ENCODE results near the gene CTAGE6.
"Not testable (repeated sequence)": the region's sequence is repeated elsewhere in the genome, so short reads cannot be mapped to it uniquely, and the experiment has no call there.

The CTAGE6 gene

GRCh38 chr7:143715543-143716193 is 41.8 kb downstream of the CTAGE6 start:
- H3K36me3 ChIP-seq (ENCODE audit: low read length); H2AFZ ChIP-seq (ENCODE audit: low read depth, low read length, severe bottlenecking); H3K9me2 ChIP-seq (replicated peaks; ENCODE audit: insufficient read depth, low read length); H3K79me2 ChIP-seq (ENCODE audit: insufficient read depth, low read length); H3K9me3 ChIP-seq (ENCODE audit: insufficient read depth, low read length); H4K20me1 ChIP-seq (ENCODE audit: low read depth, low read length); H3F3A ChIP-seq (ENCODE audit: insufficient read depth); H3K9ac ChIP-seq (ENCODE audit: low read length); H3K27ac ChIP-seq (ENCODE audit: low read depth, low read length); H3K4me3 ChIP-seq (ENCODE audit: insufficient read depth, low read length, poor library complexity, severe bottlenecking); H3K27me3 ChIP-seq (ENCODE audit: low read length); H3K4me2 ChIP-seq (ENCODE audit: low read depth, low read length, poor library complexity, severe bottlenecking): not testable (repeated sequence)

- not testable (repeated sequence) for H3K79me2 ChIP-seq (ENCODE audit: insufficient read depth, low read length); H3K27me3 ChIP-seq (ENCODE audit: low read length); H3K9me2 ChIP-seq (replicated peaks; ENCODE audit: insufficient read depth, low read length); H2AFZ ChIP-seq (ENCODE audit: low read depth, low read length, severe bottlenecking); H3K36me3 ChIP-seq (ENCODE audit: low read length); H4K20me1 ChIP-seq (ENCODE audit: low read depth, low read length); H3K4me2 ChIP-seq (ENCODE audit: low read depth, low read length, poor library complexity, severe bottlenecking); H3F3A ChIP-seq (ENCODE audit: insufficient read depth); H3K9ac ChIP-seq (ENCODE audit: low read length); H3K27ac ChIP-seq (ENCODE audit: low read depth, low read length); H3K4me3 ChIP-seq (ENCODE audit: insufficient read depth, low read length, poor library complexity, severe bottlenecking); H3K9me3 ChIP-seq (ENCODE audit: insufficient read depth, low read length)
These were observed 42.7 kb downstream of the CTAGE6 start for GRCh38 chr7:143714581-143715454.

DNA sequence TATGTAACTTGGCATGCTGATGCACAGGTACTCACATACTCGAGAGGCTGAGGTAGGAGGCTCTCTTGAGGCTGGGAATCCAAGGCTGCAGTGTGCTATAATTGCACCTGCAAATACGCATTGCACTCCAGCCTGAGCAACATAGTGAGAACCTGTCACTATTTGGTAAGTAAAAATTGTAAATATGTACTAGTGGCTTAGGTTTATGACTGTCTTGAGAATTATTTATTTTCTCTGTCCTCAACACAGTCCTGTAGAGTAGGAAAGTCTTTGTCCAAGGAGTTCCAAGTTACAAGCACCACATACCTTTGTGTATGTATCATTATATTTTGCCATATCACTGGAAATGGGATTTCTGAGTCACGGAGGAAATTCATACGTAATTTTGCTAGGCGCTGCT is 45.1 kb downstream of the CTAGE6 start:
- H3F3A ChIP-seq (ENCODE audit: insufficient read depth); H3K9me3 ChIP-seq (ENCODE audit: insufficient read depth, low read length); H2AFZ ChIP-seq (ENCODE audit: low read depth, low read length, severe bottlenecking); H3K27me3 ChIP-seq (ENCODE audit: low read length); H3K9me2 ChIP-seq (replicated peaks; ENCODE audit: insufficient read depth, low read length); H3K9ac ChIP-seq (ENCODE audit: low read length); H3K79me2 ChIP-seq (ENCODE audit: insufficient read depth, low read length); H3K4me2 ChIP-seq (ENCODE audit: low read depth, low read length, poor library complexity, severe bottlenecking); H3K36me3 ChIP-seq (ENCODE audit: low read length); H3K4me3 ChIP-seq (ENCODE audit: insufficient read depth, low read length, poor library complexity, severe bottlenecking); H3K27ac ChIP-seq (ENCODE audit: low read depth, low read length); H4K20me1 ChIP-seq (ENCODE audit: low read depth, low read length): not testable (repeated sequence)

DNA sequence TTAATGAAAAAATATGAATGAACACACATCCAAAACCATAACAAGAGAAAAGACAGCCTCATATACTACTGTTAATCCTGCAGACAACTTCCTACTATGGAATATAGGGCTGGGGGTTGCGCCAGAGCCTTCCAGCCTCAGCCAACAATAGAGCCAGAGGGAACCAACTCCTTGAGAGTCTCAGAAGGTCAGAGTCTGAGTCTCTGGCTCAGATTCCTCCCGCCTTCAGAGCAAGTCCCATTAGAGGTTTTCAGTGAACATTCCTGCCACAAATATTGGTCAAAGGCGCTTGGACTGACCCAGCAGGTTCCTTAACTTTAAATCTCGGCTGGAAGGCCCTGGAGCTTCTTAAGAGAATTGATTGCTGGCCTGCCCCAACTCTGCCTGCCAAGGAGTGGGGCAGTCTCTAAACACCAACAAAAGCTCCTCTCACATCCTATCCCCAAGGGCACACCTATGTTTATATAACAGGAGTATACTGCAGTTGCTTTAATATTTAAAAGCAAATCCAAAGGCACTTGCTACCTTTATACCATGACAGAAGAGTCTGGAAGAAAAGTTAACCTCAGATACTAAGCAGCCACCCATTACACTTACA is 45.7 kb downstream of the CTAGE6 start:
- not testable (repeated sequence) for H3K9ac ChIP-seq (ENCODE audit: low read length); H3K27me3 ChIP-seq (ENCODE audit: low read length); H3K79me2 ChIP-seq (ENCODE audit: insufficient read depth, low read length); H3K4me3 ChIP-seq (ENCODE audit: insufficient read depth, low read length, poor library complexity, severe bottlenecking); H3K9me2 ChIP-seq (replicated peaks; ENCODE audit: insufficient read depth, low read length); H3K36me3 ChIP-seq (ENCODE audit: low read length); H3K9me3 ChIP-seq (ENCODE audit: insufficient read depth, low read length); H3K27ac ChIP-seq (ENCODE audit: low read depth, low read length); H4K20me1 ChIP-seq (ENCODE audit: low read depth, low read length); H3F3A ChIP-seq (ENCODE audit: insufficient read depth); H3K4me2 ChIP-seq (ENCODE audit: low read depth, low read length, poor library complexity, severe bottlenecking); H2AFZ ChIP-seq (ENCODE audit: low read depth, low read length, severe bottlenecking)

- H3K27ac ChIP-seq (ENCODE audit: low read depth, low read length); H3K9ac ChIP-seq (ENCODE audit: low read length); H4K20me1 ChIP-seq (ENCODE audit: low read depth, low read length); H2AFZ ChIP-seq (ENCODE audit: low read depth, low read length, severe bottlenecking); H3K27me3 ChIP-seq (ENCODE audit: low read length); H3K9me3 ChIP-seq (ENCODE audit: insufficient read depth, low read length); H3K4me2 ChIP-seq (ENCODE audit: low read depth, low read length, poor library complexity, severe bottlenecking); H3K36me3 ChIP-seq (ENCODE audit: low read length); H3K79me2 ChIP-seq (ENCODE audit: insufficient read depth, low read length); H3K4me3 ChIP-seq (ENCODE audit: insufficient read depth, low read length, poor library complexity, severe bottlenecking); H3K9me2 ChIP-seq (replicated peaks; ENCODE audit: insufficient read depth, low read length); H3F3A ChIP-seq (ENCODE audit: insufficient read depth): not testable (repeated sequence)
These were observed 47.6 kb downstream of the CTAGE6 start for GRCh38 chr7:143709895-143710294.

Measured in SU-DHL-6 (cell line).